Sigmoid colon (tissue), 7 donors: ENCODE measurements around the gene RAB7A. TPM values are rescaled to one million over a fixed set of nuclear protein-coding genes. Genes with fewer than 3 reads are reported as not detected.

Experiments
- DNase-seq: peaks from one replicate; pipeline ENCODE4 v3.0.0-alpha.2; 2019
- H3K27ac ChIP-seq, 4 donors: fragments of 200-600 bp; sonication (generic); one replicate each; pipeline ENCODE4 v1.5.1; 2016 to 2019; ENCODE audit warnings: mild to moderate bottlenecking in 1 of 4
- H3K27me3 ChIP-seq, 3 donors: fragments of 200-600 bp; sonication (generic); one replicate each; pipeline ENCODE4 v1.5.1; 2019; ENCODE audit warnings: mild to moderate bottlenecking in 1 of 3
- H3K36me3 ChIP-seq, 4 donors: fragments of 200-600 bp; sonication (generic); one replicate each; pipeline ENCODE4 v1.5.1; 2016 to 2019
- H3K4me1 ChIP-seq, 4 donors: fragments of 200-600 bp; sonication (generic); one replicate each; pipeline ENCODE4 v1.5.1; 2017 to 2019
- H3K4me3 ChIP-seq, 4 donors: fragments of 200-600 bp; sonication (generic); one replicate each; pipeline ENCODE4 v1.5.1; 2017 to 2019; ENCODE audit warnings: mild to moderate bottlenecking in 2 of 4, moderate library complexity in 1 of 4
- H3K9me3 ChIP-seq, 4 donors: fragments of 200-600 bp in 3 of 4; sonication (generic) in 3 of 4; one replicate each; pipeline versions ENCODE4 v1.5.1 to v1.6.1; 2013 to 2019
- CTCF ChIP-seq, 4 experiments: fragments of 450-650 bp in 3 of 4; fragments of 200-600 bp in 1 of 4; IDR thresholded peaks; one replicate each; pipeline ENCODE4 v1.5.1; 2016 to 2019; ENCODE audit warnings: antibody characterized with exemption in 4 of 4, mild to moderate bottlenecking in 3 of 4, moderate library complexity in 2 of 4
- EP300 ChIP-seq, 4 donors: sonication (generic); formaldehyde crosslinking; IDR thresholded peaks; one replicate each; pipeline ENCODE4 v1.6.1; 2017; ENCODE audit warnings: antibody characterized with exemption in 4 of 4
- POLR2A ChIP-seq, 2 donors: fragments of 450-650 bp; IDR thresholded peaks; one replicate each; pipeline ENCODE4 v1.6.1; 2016; ENCODE audit warnings: antibody characterized with exemption in 2 of 2, mild to moderate bottlenecking in 2 of 2, moderate library complexity in 2 of 2
- POLR2AphosphoS5 ChIP-seq, 4 donors: sonication (generic); formaldehyde crosslinking; IDR thresholded peaks; one replicate each; pipeline ENCODE4 v1.6.1; 2017; ENCODE audit warnings: antibody characterized with exemption in 4 of 4
- WGBS, 2 donors: extraction: QIAGEN DNeasy Blood & Tissue Kit; methylation state at CpG; one replicate each; pipeline ENCODE4 v1.1.7; 2013; 5-methylcytosine and 5-hydroxymethylcytosine counted together
- intact Hi-C: fragments of 100-400 bp; cut with DNase I; formaldehyde crosslinking; loops from one replicate; pipeline ENCODE4 v1.15.1; 2023
- polyA plus RNA-seq, 3 donors: library from polyadenylated mRNA; stranded (reverse); fragments of 200-250 nt; gene quantifications; one replicate each; pipeline ENCODE4 v1.2.3, GENCODE V29; 2013
- total RNA-seq, 4 donors: library from RNA; depleted of rRNA; stranded (reverse); fragments of >200 nt; gene quantifications; one replicate each; pipeline ENCODE4 v1.1.0, GENCODE V29; 2016
- donor health status: healthy with polysubstance abuse.
- donor health status: Bipolar disorder and iron deficiency.
- donor health status: healthy.

The RAB7A gene
- total and polyA plus RNA-seq, 7 donors: 73.6 to 275 (median 100.0) TPM

- DNase-seq: no peak
- intact Hi-C loops: no loop called here
- Histone ChIP-seq H3K4me1 (peaks cover 0 to 76% (median 55%) of the 10 kb centered on the region in 4 donors), H3K4me3 (no peak overlapping the region), H3K27ac (peak overlapping the region in 2 of 4 donors; percentile 3 to 12), H3K27me3 (no peaks in the 10 kb centered on the region), H3K36me3 (no peaks in the 10 kb centered on the region), H3K9me3 (no peaks in the 10 kb centered on the region)
- 13 to 62% methylated on average over 2 of the region's 2 CpGs for WGBS, 2 donors
- TF ChIP-seq CTCF (IDR thresholded peaks at IDR 0.05) (no peak), EP300 (IDR thresholded peaks at IDR 0.05) (no peak), POLR2A (IDR thresholded peaks at IDR 0.05) (no peak), POLR2AphosphoS5 (IDR thresholded peaks at IDR 0.05) (no peak)
Measured at GRCh38 chr3:128735884-128736283, 9.9 kb downstream of the RAB7A start.

- H3K9me3 ChIP-seq: no peaks in the 10 kb centered on the region
- intact Hi-C loops: no loop called here
- H3K27ac ChIP-seq: no peak overlapping the region
- TF ChIP-seq POLR2AphosphoS5 (IDR thresholded peaks at IDR 0.05) (no peak), CTCF (IDR thresholded peaks at IDR 0.05) (no peak)
- DNase-seq: peak; percentile 7
- H3K4me1 ChIP-seq: peaks cover 0 to 76% (median 52%) of the 10 kb centered on the region in 4 donors
- no peaks in the 10 kb centered on the region for H3K27me3 ChIP-seq
- H3K36me3 ChIP-seq: no peaks in the 10 kb centered on the region
- H3K4me3 ChIP-seq: no peak overlapping the region
- WGBS, 2 donors: 82 to 86% methylated on average over 3 of the region's 3 CpGs
Measured at GRCh38 chr3:128736601-128737000, 10.6 kb downstream of the RAB7A start.

- TF ChIP-seq POLR2A (IDR thresholded peaks at IDR 0.05): no peak
- no peak for TF ChIP-seq EP300 (IDR thresholded peaks at IDR 0.05)
- no peak for TF ChIP-seq CTCF (IDR thresholded peaks at IDR 0.05)
- no peak for TF ChIP-seq POLR2AphosphoS5 (IDR thresholded peaks at IDR 0.05)
- H3K27me3 ChIP-seq: no peaks in the 10 kb centered on the region
- no peak for DNase-seq
- intact Hi-C loops: no loop called here
- H3K36me3 ChIP-seq: peaks cover 0 to 17% (median 2%) of the 10 kb centered on the region in 4 donors
- no peak overlapping the region for H3K27ac ChIP-seq
- H3K4me1 ChIP-seq: peaks cover 0 to 41% (median 19%) of the 10 kb centered on the region in 4 donors
- no peak overlapping the region for H3K4me3 ChIP-seq
- H3K9me3 ChIP-seq: no peaks in the 10 kb centered on the region
- 98 to 100% methylated on average over 1 of the region's 1 CpG for WGBS, 2 donors
Measured at GRCh38 chr3:128740621-128741020, 14.6 kb downstream of the RAB7A start.

- WGBS, 2 donors: 97 to 98% methylated on average over 38 of the region's 38 CpGs
- peaks cover 0 to 22% (median 2%) of the 10 kb centered on the region in 4 donors for H3K36me3 ChIP-seq
Measured at GRCh38 chr3:128742821-128743594, 17.0 kb downstream of the RAB7A start.

GRCh38 chr3:128745742-128746141 lies 19.8 kb downstream of the RAB7A start:
- Histone ChIP-seq H3K9me3 (no peaks in the 10 kb centered on the region), H3K4me1 (peaks cover 0 to 41% (median 32%) of the 10 kb centered on the region in 4 donors), H3K36me3 (peaks cover 0 to 22% (median 2%) of the 10 kb centered on the region in 4 donors), H3K27me3 (no peaks in the 10 kb centered on the region), H3K27ac (no peak overlapping the region), H3K4me3 (no peak overlapping the region)
- no peak for DNase-seq
- intact Hi-C loops: no loop called here
- 91 to 94% methylated on average over 3 of the region's 3 CpGs for WGBS, 2 donors
- no peak for TF ChIP-seq POLR2AphosphoS5 (IDR thresholded peaks at IDR 0.05)
- TF ChIP-seq POLR2A (IDR thresholded peaks at IDR 0.05): no peak
- TF ChIP-seq EP300 (IDR thresholded peaks at IDR 0.05): no peak
- no peak for TF ChIP-seq CTCF (IDR thresholded peaks at IDR 0.05)

More at GRCh38 chr3:128742821-128743594, 17.0 kb downstream of the RAB7A start:
- no peak overlapping the region for H3K4me3 ChIP-seq
- intact Hi-C loops: no loop called here
- H3K27ac ChIP-seq: no peak overlapping the region
- no peaks in the 10 kb centered on the region for H3K27me3 ChIP-seq
- peaks cover 0 to 26% (median 17%) of the 10 kb centered on the region in 4 donors for H3K4me1 ChIP-seq
- TF ChIP-seq POLR2A (IDR thresholded peaks at IDR 0.05): no peak
- DNase-seq: no peak
- no peaks in the 10 kb centered on the region for H3K9me3 ChIP-seq
